Vagina (tissue), 2 donors: Measurements from ENCODE around the gene CDK6.

Experiments
- POLR2AphosphoS5 ChIP-seq, 2 donors: sonication (generic); formaldehyde crosslinking; IDR thresholded peaks; one replicate each; pipeline ENCODE4 v1.9.0; 2017; ENCODE audit warnings: antibody characterized with exemption in 2 of 2, mild to moderate bottlenecking in 2 of 2, low read depth in 1 of 2; ENCODE audit not compliant: insufficient read depth in 1 of 2
- TF ChIP-seq, protein P1 (sequence below), 3 experiments: fragments of 450-650 bp in 2 of 3; fragments of 200-600 bp in 1 of 3; sonication (generic) in 1 of 3; IDR thresholded peaks; one replicate each; pipeline ENCODE4 v1.5.1; 2017 to 2019; ENCODE audit warnings: antibody characterized with exemption in 3 of 3, mild to moderate bottlenecking in 2 of 3, moderate library complexity in 2 of 3

DNA sequence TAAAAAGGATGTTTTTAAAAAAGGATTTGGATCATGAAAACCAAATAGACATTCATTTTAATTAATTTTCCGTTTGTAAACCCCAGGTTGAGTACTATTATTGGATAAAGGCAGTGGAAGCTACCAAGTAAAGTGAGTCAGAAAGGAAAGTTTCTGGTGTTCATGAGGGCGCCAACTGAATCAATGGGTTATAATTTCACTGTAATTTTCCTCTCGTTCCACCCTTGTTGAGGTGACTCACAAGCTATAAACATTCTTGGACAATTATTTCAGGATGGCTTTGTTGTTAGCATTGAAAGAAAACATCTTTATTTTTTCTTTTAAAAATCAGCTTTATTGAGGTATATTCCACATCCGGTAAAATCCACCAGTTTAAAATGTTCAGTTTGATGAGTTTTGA, 241.1 kb downstream of the CDK6 start:
- TF ChIP-seq, protein P1, sequence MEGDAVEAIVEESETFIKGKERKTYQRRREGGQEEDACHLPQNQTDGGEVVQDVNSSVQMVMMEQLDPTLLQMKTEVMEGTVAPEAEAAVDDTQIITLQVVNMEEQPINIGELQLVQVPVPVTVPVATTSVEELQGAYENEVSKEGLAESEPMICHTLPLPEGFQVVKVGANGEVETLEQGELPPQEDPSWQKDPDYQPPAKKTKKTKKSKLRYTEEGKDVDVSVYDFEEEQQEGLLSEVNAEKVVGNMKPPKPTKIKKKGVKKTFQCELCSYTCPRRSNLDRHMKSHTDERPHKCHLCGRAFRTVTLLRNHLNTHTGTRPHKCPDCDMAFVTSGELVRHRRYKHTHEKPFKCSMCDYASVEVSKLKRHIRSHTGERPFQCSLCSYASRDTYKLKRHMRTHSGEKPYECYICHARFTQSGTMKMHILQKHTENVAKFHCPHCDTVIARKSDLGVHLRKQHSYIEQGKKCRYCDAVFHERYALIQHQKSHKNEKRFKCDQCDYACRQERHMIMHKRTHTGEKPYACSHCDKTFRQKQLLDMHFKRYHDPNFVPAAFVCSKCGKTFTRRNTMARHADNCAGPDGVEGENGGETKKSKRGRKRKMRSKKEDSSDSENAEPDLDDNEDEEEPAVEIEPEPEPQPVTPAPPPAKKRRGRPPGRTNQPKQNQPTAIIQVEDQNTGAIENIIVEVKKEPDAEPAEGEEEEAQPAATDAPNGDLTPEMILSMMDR (IDR thresholded peaks at IDR 0.05), result no peak
- no peak for TF ChIP-seq POLR2AphosphoS5 (IDR thresholded peaks at IDR 0.05; ENCODE audit: insufficient read depth in 1 of 2, low read depth in 1 of 2)
